GM12874 (cell line): ENCODE results near the gene SP5.

Source experiments
- CTCF ChIP-seq: IDR thresholded peaks from 2 replicates; pipeline ENCODE4 v1.5.1; 2011; ENCODE audit warnings: low read depth, mild to moderate bottlenecking, control low read depth, low read length, moderate library complexity; ENCODE audit not compliant: insufficient read depth

Gene SP5

GRCh38 chr2:170711774-170712652, 3.1 kb upstream of the SP5 start:
- TF ChIP-seq CTCF, result no peak

- no peak for TF ChIP-seq CTCF
Observed at GRCh38 chr2:170712653-170713542, 2.2 kb upstream of the SP5 start.

GRCh38 chr2:170713543-170714380, 1.4 kb upstream of the SP5 start:
- TF ChIP-seq CTCF, result no peak

GRCh38 chr2:170714381-170715061, 616 bp upstream of the SP5 start:
- no peak for TF ChIP-seq CTCF

GRCh38 chr2:170715932-170716777, 1.0 kb downstream of the SP5 start:
- no peak for TF ChIP-seq CTCF

GRCh38 chr2:170716851-170717598, 1.9 kb downstream of the SP5 start:
- peak; percentile 56 for TF ChIP-seq CTCF
